Measurements from ENCODE around the gene SMC3.

DNA sequence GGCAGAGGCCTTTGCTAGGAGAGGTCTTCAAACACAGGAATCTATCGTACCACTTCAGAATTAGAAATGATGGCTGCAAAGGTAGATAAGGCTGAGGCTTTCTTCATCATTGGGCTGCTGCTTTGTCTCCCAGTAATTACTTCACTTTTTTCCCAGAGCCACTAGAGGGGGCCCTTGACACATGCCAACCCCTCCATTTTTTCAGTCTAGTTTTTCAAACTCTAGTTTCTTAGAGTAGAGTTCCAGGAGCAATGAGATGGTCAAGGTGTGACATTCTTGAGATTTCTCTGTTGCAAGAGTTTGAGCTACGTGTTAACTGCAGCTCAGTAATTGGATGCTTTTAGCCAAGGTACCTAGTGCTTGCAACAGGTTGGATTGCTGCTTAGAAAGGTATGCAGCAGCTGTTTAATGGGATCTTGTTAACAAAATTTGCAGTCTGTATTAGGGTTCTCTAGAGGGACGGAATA lies 42.8 kb downstream of the SMC3 start:
- TF ChIP-seq, protein P1, sequence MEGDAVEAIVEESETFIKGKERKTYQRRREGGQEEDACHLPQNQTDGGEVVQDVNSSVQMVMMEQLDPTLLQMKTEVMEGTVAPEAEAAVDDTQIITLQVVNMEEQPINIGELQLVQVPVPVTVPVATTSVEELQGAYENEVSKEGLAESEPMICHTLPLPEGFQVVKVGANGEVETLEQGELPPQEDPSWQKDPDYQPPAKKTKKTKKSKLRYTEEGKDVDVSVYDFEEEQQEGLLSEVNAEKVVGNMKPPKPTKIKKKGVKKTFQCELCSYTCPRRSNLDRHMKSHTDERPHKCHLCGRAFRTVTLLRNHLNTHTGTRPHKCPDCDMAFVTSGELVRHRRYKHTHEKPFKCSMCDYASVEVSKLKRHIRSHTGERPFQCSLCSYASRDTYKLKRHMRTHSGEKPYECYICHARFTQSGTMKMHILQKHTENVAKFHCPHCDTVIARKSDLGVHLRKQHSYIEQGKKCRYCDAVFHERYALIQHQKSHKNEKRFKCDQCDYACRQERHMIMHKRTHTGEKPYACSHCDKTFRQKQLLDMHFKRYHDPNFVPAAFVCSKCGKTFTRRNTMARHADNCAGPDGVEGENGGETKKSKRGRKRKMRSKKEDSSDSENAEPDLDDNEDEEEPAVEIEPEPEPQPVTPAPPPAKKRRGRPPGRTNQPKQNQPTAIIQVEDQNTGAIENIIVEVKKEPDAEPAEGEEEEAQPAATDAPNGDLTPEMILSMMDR (IDR thresholded peaks at IDR 0.05) = peak in 5 of 7 experiments; percentile 42 to 78 (median 55)
- TF ChIP-seq EP300 (IDR thresholded peaks at IDR 0.05) = no peak
- TF ChIP-seq POLR2AphosphoS5 (IDR thresholded peaks at IDR 0.05) = no peak
